ENCODE data around the gene FAF1. TPM values are rescaled to one million over a fixed set of nuclear protein-coding genes. Genes with fewer than 3 reads are reported as not detected.

Gene FAF1
- total RNA-seq, 4 donors from 2014 or later: 39.7 to 60.6 (median 42.9) TPM

GRCh38 chr1:50681931-50682330 is 278.1 kb downstream of the FAF1 start:
- no peak overlapping the region for H3K27ac ChIP-seq (replicated peaks in 1 of 4)
- H3K9me3 ChIP-seq: no peaks in the 10 kb centered on the region
- TF ChIP-seq POLR2A (IDR thresholded peaks at IDR 0.05; ENCODE audit: low read depth) (no peak), POLR2AphosphoS5 (IDR thresholded peaks at IDR 0.05) (no peak), EP300 (IDR thresholded peaks at IDR 0.05) (no peak), CTCF (IDR thresholded peaks at IDR 0.05) (no peak)
- no peak overlapping the region for H3K4me3 ChIP-seq
- H3K27me3 ChIP-seq: no peaks in the 10 kb centered on the region
- 94% methylated on average over 3 of the region's 3 CpGs for WGBS
- intact Hi-C loops (cut with DNase I): no loop called here
- H3K4me1 ChIP-seq: no peaks in the 10 kb centered on the region
- no peak for DNase-seq (ENCODE audit: extremely low spot score)
- peaks cover 0 to 8% (median 0%) of the 10 kb centered on the region in 4 donors for H3K36me3 ChIP-seq

- intact Hi-C loops (cut with DNase I): no loop called here
- 71% methylated on average over 4 of the region's 4 CpGs for WGBS
- H3K4me3 ChIP-seq: no peak overlapping the region
- H3K27me3 ChIP-seq: no peaks in the 10 kb centered on the region
- no peak for DNase-seq (ENCODE audit: extremely low spot score)
- H3K27ac ChIP-seq (replicated peaks in 1 of 4): no peak overlapping the region
- peaks cover 0 to 23% (median 21%) of the 10 kb centered on the region in 4 donors for H3K4me1 ChIP-seq
- no peaks in the 10 kb centered on the region for H3K9me3 ChIP-seq
- peaks cover 0 to 4% (median 0%) of the 10 kb centered on the region in 4 donors for H3K36me3 ChIP-seq
- TF ChIP-seq POLR2AphosphoS5 (IDR thresholded peaks at IDR 0.05): no peak
- no peak for TF ChIP-seq POLR2A (IDR thresholded peaks at IDR 0.05; ENCODE audit: low read depth)
- TF ChIP-seq EP300 (IDR thresholded peaks at IDR 0.05): no peak
- TF ChIP-seq CTCF (IDR thresholded peaks at IDR 0.05): no peak
Measured at GRCh38 chr1:50667710-50668356, 292.2 kb downstream of the FAF1 start.

- no peak for TF ChIP-seq POLR2A (IDR thresholded peaks at IDR 0.05; ENCODE audit: low read depth)
- no peak for TF ChIP-seq POLR2AphosphoS5 (IDR thresholded peaks at IDR 0.05)
- no peak for TF ChIP-seq EP300 (IDR thresholded peaks at IDR 0.05)
- TF ChIP-seq CTCF (IDR thresholded peaks at IDR 0.05): no peak
- peaks cover 0 to 23% (median 21%) of the 10 kb centered on the region in 4 donors for H3K4me1 ChIP-seq
- H3K4me3 ChIP-seq: no peak overlapping the region
- H3K27me3 ChIP-seq: no peaks in the 10 kb centered on the region
- H3K36me3 ChIP-seq: no peaks in the 10 kb centered on the region
- H3K9me3 ChIP-seq: no peaks in the 10 kb centered on the region
- H3K27ac ChIP-seq (replicated peaks in 1 of 4): no peak overlapping the region
- intact Hi-C loops (cut with DNase I): no loop called here
- DNase-seq (ENCODE audit: extremely low spot score): no peak
- WGBS: 79% methylated on average over 2 of the region's 2 CpGs
Measured at GRCh38 chr1:50667272-50667671, 292.8 kb downstream of the FAF1 start.

DNA sequence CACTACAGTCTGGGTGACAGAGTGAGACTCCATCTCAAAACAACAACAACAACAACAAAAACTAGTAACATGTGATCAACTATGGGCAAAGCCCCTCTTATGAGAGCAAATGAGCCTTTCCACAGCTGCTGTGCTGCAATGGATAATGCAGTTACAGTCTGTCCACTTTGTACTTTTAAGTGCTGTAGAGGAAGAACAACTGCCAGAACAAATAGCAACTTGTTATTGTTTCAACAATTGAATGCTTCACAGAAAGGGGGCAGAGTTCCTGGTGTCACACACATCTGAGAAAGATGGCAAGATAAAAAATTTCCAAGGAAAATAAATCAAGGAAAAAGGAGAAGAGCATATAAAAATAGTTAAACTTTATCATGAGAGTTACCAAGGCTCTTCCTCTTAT is 293.2 kb downstream of the FAF1 start:
- no peaks in the 10 kb centered on the region for H3K36me3 ChIP-seq

More for the DNA sequence above, 293.2 kb downstream of the FAF1 start:
- DNase-seq (ENCODE audit: extremely low spot score): no peak
- H3K4me3 ChIP-seq: no peak overlapping the region
- peaks cover 0 to 23% (median 21%) of the 10 kb centered on the region in 4 donors for H3K4me1 ChIP-seq
- no peaks in the 10 kb centered on the region for H3K27me3 ChIP-seq
- TF ChIP-seq POLR2AphosphoS5 (IDR thresholded peaks at IDR 0.05) (no peak), CTCF (IDR thresholded peaks at IDR 0.05) (no peak), POLR2A (IDR thresholded peaks at IDR 0.05; ENCODE audit: low read depth) (no peak), EP300 (IDR thresholded peaks at IDR 0.05) (no peak)
- intact Hi-C loops (cut with DNase I): no loop called here
- no peak overlapping the region for H3K27ac ChIP-seq (replicated peaks in 1 of 4)
- H3K9me3 ChIP-seq: no peaks in the 10 kb centered on the region

Data from esophagus muscularis mucosa (tissue), 4 donors.